GM04504 (cell line): ENCODE measurements around the gene ITPKB.
"Not testable (repeated sequence)": the region's sequence is repeated elsewhere in the genome, so short reads cannot be mapped to it uniquely, and the experiment has no call there.

Source experiments
- DNase-seq: peaks from one replicate; pipeline ENCODE4 v3.0.0-alpha.2; 2012; ENCODE audit warnings: low read depth

ITPKB gene

DNA sequence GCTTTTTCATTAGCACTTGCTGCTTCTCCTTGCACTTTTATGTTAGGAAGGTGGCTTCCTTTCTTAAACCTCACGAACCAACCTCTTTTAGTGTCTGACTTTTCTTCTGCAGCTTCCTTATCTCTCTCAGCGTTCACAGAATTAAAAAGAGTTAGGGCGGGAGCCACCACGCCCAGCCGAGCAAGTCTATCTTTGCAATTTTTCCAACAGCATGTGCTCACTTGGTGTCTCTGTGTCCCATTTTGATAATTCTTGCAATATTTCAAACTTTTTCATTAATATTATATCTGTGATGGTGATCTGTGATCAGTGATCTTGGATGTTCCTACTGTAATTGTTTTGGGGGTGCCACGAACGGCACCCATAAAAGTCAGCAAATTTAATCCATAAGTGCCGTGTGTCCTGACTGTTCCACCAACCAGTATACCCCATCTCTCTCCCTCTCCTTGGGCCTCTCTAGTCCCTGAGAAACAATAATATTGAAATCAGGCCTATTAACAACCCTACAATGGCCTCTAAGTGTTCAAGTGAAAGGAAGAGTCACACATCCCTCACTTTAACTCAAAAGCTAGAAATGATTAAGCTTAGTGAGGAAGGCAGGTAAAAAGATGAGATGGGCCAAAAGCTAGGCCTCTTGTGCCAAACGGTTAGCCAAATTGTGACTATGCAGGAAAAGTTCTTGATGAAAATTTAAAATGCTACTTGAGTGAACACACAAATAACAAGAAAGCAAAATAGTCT is 15.9 kb upstream of the ITPKB start:
- DNase-seq = no peak

DNA sequence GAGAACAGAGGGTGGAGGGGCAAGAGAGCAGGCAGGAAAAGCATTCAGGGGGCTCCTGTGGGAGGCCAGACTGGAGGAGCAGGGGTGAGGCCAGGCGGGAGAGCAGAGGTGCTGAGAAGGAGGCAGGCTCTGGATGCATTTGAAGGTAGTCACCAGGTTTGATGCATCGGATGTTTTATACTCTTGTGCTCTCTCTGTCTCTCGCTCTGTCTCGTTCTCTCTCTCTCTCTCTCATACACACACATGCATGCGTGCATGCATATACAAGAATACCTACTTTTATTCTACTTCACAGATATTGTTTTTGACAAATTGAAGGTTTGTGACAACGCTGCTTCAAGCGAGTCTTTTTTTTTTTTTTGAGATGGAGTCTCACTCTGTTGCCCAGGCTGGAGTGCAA is 15.0 kb upstream of the ITPKB start:
- DNase-seq = no peak

DNA sequence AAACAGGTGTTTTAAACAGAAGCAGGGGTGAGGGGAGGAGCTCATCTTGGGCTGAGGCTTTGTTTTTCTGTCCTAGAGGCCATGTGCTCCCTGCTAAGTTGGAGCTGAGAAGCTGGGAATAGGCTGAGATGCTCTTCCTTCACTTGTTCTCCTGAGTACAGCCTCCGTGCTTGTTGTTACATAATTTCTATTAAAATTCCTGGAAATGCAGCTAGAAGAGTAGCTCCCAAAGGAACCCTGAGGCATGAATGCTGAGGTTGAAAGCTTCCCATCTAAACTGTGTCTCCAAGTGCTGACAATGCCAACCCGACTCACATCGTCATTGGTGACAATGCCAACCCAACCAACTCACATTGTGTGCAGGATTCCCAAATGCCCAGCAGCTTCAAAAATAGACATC is 12.6 kb upstream of the ITPKB start:
- DNase-seq = no peak

DNA sequence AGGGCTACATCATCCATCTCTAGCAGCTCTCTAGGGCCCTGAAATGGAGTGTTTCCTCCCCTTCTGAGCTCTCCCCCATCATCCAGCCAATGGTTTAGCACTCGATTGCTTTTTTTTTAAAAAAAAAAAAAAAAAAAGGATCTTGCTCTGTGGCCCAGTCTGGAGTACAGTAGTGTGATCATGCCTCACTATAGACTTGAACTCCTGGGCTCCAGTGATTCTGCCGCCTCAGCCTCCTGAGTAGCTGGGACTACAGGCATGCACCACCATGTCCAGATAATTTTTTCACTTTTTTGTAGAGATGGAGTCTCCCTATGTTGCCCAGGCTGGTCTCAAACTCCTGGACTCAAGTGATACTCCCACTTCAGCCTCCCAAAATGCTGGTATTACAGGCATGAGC is 12.1 kb upstream of the ITPKB start:
- no peak for DNase-seq

DNA sequence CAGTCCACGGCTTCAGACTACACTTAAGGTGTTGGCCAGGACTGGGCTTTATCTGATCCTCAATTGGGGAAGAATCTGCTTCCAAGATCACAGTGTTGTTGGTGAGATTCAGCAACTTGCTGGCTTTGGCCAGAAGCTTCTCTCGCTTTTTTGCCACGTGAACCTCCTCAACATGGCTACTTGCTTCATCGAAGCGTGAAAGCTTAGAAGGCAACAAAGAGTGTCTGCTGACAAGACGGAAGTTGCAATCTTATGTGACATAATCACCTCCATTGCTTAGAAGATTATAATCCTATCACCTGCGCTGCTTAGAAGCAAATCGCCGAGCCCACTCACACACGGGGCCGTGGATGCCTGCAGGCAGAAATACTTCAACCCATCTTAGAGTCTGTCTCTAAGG is 10.4 kb upstream of the ITPKB start:
- DNase-seq = no peak

DNA sequence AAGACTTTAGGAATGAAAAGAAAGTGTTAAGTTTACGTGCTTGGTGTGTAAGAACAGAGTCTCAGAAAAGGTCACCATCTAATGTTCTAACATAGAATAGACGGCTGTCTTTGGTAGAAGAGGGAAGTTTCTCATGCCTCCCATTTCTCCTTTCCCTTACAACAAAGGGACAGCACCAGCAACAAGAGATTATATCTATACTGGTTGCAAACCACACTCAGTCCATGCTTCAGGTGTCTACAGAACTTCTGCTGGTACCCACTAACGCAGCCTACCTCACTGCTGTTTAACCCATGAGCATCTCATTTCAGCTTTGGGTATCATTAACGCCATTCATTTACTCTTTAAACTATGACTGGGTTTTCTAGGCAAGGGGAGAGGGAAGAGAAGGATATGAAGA is 9.2 kb upstream of the ITPKB start:
- DNase-seq = no peak

DNA sequence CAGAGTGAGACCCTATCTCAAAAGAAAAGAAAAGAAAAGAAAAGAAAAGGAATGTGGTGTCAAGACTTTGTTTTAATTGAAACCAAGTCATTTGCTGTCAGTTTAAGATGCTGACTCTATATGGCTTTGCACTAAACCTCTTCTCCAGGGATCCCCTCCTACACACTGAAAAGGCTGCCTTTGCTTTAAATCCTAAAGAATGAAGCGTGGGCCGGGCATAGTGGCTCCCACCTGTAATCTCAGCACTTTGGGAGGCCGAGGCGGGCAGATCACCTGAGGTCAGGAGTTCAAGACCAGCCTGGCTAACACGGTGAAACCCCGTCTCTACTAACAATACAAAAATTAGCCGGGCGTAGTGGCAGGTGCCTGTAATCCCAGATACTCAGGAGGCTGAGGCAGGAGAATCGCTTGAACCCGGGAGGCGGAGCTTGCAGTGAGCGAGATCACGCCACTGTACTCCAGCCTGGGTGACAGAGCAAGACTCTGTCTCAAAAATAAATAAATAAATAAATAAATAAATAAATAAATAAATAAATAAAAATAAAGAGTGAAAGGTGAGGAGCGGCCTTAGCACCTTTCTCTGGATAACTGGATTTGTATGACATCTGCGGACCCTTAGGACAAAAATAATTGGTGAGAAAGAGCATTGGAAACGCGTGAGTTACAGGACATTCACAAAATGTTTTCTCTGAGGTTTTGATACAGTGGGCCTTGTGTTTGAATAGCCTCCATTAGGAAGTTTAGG is 8.6 kb upstream of the ITPKB start:
- DNase-seq = not testable (repeated sequence)

DNA sequence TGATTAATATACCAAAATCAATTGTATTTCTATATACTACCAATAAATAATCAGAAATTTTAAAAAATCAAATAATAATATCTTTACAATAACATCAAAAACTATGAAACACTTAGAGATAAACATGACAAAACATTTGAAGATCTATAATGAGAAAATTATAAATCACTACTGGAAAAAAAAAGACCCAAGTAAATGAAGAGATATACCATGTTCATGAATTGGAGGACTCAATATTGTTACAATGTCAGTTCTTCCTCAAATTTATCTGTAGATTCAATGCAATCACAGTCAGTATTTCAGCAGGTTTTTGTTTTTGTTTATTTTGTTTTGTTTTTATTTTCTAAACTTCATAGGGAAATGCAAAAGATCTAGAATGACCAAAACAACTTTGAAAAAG is 4.2 kb upstream of the ITPKB start:
- DNase-seq = no peak

DNA sequence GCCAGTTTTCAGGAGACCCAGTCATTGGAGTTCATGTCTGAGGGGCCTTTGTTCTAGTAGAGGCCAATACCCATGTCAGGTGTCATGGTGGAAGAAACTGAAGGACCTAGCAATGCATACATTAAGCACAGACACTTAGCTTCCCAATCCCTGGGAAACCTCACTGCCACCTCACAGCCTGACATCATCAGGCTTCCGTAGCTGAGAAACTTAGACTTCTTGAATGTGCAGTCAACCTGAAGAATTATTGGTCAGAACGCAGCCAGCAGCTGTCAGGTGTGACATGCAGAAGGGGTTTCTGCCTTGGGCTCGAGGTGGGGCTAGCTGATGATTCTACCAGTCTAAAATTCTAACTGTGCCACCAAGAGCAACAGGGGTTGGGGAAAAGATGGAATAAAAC is 1.9 kb upstream of the ITPKB start:
- no peak for DNase-seq

DNA sequence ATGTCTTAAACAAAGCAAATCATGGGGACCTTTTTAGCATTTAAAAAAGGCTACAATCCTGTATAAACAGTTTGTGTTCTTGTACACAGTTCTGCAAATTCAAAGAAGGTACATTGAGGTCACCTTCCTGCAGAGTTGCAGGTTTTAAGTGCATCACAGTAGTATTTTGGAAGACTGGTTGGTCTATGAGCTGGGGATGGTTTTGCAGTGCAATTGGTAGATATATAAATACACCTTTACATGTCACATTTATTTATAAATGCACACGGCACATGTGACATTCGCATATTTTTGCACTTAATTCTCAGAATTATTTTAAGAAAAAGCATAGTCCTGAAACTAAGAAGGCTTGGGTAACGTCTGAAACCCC is 599 bp upstream of the ITPKB start:
- DNase-seq = no peak

DNA sequence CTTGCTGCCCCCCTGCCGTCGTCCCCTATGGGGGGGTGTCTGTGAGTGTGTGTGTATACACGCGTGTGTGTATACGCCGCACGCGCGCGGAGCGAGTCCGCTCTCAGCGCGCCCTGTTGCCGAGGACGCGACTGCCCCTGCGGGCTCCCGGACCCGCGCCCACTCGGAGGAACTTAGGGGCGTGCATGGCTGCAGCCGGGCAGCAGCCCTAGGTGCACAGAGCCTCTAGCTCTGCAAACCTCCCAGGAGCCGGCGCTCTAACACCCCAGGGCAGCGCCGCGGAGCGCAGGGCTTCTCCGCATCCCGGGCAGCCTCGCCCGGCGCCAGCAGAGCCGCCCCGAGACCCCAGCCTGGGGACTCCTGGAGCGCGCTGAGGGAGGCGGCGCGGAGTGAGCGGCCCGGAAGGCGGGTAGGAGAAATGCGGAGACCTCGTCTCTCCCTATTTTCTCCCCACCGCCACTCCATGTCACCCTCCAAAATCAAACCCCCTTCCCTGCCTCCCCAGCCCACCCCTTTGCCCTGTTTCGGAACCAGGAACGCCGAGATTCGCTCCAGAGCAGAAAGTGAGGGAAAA is 574 bp downstream of the ITPKB start:
- no peak for DNase-seq

DNA sequence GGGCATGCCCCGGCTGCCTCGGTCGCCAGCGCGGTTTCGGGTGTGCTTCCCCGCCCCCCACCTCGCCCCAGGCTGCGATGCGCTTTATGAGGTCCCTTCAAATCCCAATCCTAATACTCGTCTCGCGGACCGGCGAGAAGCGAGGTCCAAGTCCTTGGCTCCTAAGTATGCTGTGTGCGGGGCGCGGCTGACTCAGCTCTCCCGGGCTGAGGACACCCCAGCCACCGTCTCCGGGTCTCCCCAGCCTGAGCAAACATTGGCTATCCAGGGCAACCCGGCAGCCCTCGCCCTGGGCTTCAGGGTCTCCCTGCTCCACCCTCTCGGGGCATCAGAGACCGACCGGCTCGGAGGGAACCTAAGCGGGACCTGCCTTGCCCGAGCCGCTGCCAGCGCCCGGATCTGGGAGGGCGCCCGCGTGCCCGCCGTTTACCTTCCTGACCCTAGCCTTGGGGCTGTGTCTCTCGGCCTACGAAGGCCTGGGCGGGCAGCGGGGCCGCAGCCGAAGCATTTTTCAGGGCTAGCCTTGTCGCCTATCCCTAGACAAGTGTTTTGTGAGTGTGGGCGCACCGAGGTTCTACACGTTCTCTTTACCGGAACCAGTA is 1.2 kb downstream of the ITPKB start:
- DNase-seq = no peak

DNA sequence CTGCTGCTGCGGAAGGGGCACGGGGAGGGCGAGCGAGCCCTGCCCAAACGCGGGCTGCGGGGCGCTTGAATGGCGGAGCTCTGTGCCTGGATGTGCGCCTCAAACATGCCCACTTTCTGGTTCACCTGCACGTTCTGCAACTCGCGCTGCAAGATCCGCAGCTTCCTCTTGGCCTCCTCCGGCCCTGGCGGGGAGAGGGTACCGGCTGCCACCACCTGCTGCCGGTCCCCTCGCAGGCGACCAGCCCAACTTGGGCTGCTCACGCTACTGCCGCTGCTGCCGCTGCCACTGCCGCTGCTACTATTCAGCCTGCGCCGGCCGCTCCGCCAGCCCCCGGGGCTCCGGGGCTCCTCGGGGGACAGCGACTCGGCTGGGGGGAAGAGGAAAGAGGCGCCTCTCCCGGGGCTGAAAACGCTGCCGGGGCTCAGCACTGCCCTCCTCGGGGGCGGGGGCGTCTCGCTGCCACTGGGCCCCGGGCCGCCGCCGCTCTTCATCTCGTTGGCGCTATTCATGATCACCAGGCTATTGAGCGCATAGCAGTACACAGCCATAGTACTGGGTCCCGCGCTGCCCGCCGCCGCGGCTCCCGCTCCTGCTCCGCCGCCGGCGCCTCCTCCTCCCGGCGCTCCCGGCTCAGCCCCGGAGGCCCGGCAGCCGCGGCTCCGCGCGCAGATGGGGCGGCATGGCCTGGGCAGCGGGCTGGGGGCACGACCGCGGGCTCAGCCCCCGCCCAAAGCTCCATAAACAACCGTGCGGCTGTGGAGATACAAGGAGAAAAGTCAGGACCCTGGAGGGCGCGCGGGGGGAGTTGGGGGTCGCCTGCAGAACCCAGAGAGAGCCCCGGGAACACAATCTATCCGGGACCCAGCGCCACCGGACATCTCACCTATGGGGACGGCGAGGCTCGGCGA is 1.9 kb downstream of the ITPKB start:
- no peak for DNase-seq

DNA sequence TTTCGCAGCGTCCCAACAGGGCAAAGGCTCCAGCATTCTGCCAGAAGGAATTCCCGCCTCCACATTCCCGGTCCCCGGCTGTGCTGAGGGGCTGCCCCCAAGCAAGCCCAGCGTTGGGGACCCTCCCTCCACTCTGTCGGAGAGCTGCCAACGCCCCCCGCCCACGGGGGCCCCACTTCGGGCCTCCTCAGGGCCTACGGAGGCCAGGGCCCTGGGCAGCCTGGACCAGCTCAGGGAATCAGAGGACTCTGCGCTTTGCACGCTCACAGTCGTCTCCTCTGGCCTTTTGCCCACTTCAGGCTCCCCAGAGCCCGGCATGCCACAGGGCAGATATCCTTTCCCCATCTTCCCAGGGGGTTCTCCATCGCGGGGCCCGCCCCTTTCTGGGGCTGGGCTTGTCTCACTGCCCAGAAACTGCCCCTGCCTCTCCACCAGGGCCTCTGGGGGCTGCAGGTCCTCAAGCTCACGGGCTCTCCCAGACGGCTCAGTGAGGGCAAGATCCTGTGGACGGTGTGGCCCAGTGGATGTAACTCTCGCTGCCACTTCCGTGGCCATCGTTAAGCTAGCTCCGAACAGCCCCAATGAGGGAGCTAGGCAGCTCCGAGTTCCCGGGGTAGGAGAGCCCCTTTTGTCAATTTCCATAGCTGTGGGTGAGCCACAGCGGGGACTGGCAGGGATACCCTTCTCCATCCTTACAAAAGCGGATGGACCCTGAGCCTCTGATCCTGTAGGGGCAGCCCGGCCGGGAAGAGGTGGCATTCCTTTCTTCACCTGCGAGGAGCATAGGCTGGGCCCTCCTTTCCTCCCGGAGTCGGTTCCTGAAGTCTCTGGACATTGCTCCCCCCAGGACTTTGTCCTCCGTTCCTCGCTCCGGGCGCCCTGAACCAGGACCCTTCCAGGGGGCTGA is 2.8 kb downstream of the ITPKB start:
- no peak for DNase-seq

DNA sequence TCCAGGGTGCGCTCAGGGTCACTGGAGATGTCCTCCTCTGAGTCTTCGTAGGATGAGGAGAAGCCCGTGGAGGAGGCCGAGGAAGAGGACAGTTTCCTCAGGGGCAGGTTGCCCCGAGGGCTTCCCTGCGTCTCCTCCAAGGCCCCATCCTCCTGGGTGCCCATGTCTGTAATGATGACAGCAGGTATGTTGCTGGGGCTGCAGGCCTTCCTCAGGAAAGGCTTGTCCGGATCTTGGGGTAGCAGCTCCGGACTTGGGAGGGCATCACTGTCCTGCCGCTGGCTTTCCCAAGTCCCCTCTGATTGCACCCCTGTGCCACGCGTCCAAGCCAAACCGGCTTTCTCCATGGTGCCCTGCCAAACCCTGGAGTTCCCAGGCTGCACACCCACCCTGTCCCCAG is 3.5 kb downstream of the ITPKB start:
- no peak for DNase-seq

DNA sequence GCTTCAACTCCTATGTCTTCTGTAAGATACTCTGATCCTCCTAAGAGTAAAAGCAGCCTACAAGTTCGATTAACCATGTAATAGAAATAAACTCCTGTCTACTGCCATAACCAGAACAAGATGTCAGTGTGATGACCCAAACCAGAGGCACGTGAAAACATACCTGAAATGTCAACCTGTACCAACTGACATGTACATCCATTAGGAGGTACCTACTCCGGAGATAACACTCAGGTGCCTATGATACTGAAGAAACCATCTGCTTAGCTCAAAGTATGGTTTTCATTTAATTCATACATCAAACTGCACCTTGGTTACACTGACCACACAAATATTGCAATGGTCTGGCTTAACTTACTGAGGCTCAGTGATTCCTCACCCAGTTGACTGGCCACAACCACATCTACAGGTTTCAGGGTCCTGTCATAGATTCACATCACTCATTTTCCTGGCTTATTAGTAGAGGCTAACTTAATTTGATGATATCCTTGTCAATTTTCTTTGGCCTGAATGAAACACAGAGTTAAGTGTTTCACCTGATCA is 4.4 kb downstream of the ITPKB start:
- no peak for DNase-seq

DNA sequence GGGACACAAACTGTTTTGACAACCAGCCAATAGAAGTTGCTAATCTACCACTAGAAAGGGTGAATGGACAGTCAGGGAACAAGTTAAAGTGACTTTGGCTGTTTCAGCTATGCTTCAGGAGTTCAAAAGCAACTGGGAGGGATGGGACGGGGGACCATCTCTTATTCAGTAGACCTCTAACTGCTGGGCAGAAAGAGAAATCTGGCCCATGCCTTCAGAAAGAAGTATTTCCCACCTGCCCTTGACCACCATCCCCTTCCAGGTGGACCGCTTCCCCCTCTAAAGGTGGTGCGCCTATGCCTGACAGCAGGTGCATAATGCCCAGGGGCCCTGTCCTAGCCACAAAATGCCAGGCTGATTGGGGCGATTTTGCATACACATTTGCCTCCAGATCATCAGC is 5.2 kb downstream of the ITPKB start:
- DNase-seq = no peak

DNA sequence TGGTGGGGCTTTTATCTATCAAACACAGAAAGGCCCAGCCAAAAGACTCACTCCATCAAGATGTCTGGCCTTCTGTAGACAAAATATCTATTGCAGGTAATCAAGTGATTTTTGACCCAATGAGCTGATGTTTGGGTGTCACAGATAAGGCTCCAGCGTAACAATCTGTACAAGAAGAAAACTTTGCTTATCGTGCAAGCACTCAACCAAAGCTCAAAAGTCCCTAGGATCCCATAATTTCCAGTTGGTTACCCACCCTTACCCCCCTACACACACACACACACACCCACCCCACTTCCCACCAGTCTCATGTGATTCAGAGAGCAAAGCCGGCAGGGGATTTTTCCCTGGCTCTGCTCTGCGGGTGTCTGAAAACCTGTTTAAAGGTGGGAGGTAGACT is 5.8 kb downstream of the ITPKB start:
- DNase-seq = no peak

DNA sequence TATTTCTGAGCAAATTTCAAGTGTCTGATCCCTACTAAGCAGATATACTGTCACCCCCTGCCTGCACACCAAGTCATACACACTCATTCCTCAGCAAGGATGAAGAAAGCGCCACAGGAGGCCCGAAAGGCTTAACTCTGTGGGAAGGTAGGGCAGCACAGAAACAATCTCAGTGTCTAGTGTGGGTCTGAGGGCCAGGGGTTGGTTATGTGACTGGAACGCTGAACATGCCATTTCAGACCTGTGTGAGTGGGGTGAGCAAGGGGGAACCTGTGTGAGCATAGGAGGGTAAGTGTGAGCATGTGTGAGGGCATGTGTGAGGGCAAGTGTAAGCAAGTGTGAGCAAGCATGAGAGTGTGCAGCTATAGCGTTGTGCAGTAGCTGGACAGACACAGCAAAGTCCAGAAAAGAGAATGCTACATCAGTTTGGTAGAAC is 6.2 kb downstream of the ITPKB start:
- no peak for DNase-seq

DNA sequence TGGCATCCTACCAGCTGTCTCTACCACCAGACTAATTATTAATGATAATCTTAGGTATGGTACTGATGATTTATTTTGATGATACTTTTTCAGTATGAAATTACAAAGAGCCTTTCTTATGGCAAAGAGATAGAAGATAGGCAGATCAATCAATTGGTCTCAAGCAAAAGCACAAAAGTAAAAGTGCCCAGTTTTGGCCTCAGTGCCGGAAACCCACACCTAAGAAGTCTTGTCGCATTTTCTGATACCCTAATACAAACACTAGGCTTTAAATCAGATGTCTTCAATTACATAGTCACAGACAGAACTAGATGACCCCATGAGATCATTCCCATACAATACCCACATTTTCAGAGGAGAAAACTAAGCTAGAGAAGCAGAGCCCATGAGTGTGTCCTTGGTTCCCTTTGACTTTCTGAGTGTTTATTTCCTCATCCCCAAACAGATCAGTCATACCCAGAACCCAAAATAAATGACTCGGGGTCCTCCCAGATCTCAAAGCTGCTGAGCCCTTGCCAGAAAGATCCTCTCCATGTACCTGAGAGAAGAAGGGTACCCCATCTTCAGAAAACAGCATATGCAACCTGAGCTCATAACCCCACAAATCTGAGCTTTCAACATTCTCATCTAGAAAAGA is 7.7 kb downstream of the ITPKB start:
- DNase-seq = no peak
